C4-2B (cell line): ENCODE measurements around the gene TCF12.

Experiments
- CTCF ChIP-seq: fragments of 450-650 bp; conservative IDR thresholded peaks from 2 replicates; pipeline ENCODE4 v1.5.1; 2017; ENCODE audit warnings: mild to moderate bottlenecking
- ZFX ChIP-seq: fragments of 450-650 bp; IDR thresholded peaks from 2 replicates; pipeline ENCODE4 v1.6.1; 2017

DNA sequence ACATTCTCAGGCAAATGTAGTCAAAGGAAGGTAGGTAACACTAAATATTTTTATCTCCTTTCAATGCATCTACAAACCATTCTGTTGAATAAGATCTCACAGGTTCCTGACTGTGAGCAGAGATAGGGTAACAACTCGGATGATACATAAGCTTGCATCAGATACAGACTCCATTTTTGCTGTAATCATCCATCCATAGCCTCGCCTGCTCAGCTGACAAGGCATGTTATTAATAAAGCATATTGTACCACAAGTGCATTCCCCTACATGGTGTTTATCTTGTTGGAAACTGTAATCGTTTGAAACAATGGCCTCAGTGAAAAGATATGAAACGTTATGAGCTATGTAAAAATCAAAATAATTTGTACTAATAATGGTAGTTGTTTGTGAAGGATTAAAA is 35.4 kb upstream of the TCF12 start:
- no peak for TF ChIP-seq CTCF
- no peak for TF ChIP-seq ZFX
